Natural killer cell treated with Interleukin-12 subunit alpha and Interleukin-12 subunit beta and Interleukin-15 and Interleukin-18, amount 100 ng/mL, for 72 hours (primary cell): Measurements from ENCODE around the gene BLVRB. TPM values are rescaled to one million over a fixed set of nuclear protein-coding genes. Genes with fewer than 3 reads are reported as not detected.
A peak's percentile ranks its signal among the peaks of the same experiment; 100 is the strongest.

Experiments used
- ATAC-seq, 2 donors: fragments of 150-1000 bp; cut with Tn5 transposase in 1 of 2; sonication (Bioruptor Pico), chemical (Tn5 transposase) in 1 of 2; 2 replicates each; pipeline ENCODE4 v1.10.0; 2021
- DNase-seq: peaks from one replicate; pipeline ENCODE4 v3.0.0; 2022; ENCODE audit warnings: low spot score
- H3K27ac Mint-ChIP-seq, 2 donors: 1 replicate in 1 of 2; 2 replicates in 1 of 2; pipeline ENCODE4 v1.8.0; 2022; ENCODE audit warnings: mixed read lengths in 2 of 2, mild to moderate bottlenecking in 1 of 2, moderate library complexity in 1 of 2
- H3K27me3 Mint-ChIP-seq, 2 donors: 1 replicate in 1 of 2; 2 replicates in 1 of 2; pipeline ENCODE4 v1.8.0; 2022; ENCODE audit warnings: mixed read lengths in 2 of 2
- H3K36me3 Mint-ChIP-seq: one replicate; pipeline ENCODE4 v1.8.0; 2022; ENCODE audit warnings: mixed read lengths
- H3K4me1 Mint-ChIP-seq, 2 donors: 1 replicate in 1 of 2; 2 replicates in 1 of 2; pipeline ENCODE4 v1.8.0; 2022; ENCODE audit warnings: low read depth in 2 of 2, mixed read lengths in 2 of 2, mild to moderate bottlenecking in 1 of 2
- H3K4me3 Mint-ChIP-seq: one replicate; pipeline ENCODE4 v1.8.0; 2022; ENCODE audit warnings: mixed read lengths
- H3K9me3 Mint-ChIP-seq: 2 replicates; pipeline ENCODE4 v1.8.0; 2022; ENCODE audit warnings: mixed read lengths
- total RNA-seq, 2 donors: library from RNA; stranded (reverse); gene quantifications; one replicate each; pipeline ENCODE4 v1.2.3, GENCODE V29; 2022

Gene BLVRB
- total RNA-seq, 2 donors from 2014 or later = 4.6 to 5.3 TPM

GRCh38 chr19:40453151-40453735, 12.3 kb downstream of the BLVRB start:
- Mint-ChIP-seq H3K27me3 (no peaks in the 10 kb centered on the region), H3K9me3 (no peaks in the 10 kb centered on the region), H3K4me1 (no peaks in the 10 kb centered on the region), H3K4me3 (no peak overlapping the region), H3K36me3 (no peaks in the 10 kb centered on the region), H3K27ac (no peak overlapping the region)
- ATAC-seq (no peak), DNase-seq (no peak)

DNA sequence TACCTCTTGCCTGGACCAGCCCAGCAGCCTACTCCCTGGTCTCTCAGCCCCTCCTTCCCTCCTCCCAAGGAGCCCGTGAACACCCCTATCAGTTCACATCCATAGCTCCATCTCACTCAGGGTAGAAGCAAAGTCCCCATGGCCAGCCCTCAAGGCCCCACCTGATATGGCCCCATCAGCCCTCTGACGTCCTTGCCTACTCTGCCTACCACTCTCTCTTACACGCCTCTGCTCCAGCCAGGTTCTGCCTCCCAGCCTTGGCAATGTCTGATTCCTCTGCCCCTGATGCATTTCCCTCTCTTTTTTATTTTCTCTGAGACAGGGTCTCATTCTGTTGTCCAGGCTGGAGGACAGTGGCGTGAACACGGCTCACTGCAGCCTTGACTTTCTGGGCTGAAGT, 13.5 kb downstream of the BLVRB start:
- no peak overlapping the region for H3K4me3 Mint-ChIP-seq
- no peak for DNase-seq
- H3K4me1 Mint-ChIP-seq = no peaks in the 10 kb centered on the region
- ATAC-seq = no peak
- H3K27me3 Mint-ChIP-seq = no peaks in the 10 kb centered on the region
- H3K27ac Mint-ChIP-seq = no peak overlapping the region
- H3K36me3 Mint-ChIP-seq = no peaks in the 10 kb centered on the region
- no peaks in the 10 kb centered on the region for H3K9me3 Mint-ChIP-seq

DNA sequence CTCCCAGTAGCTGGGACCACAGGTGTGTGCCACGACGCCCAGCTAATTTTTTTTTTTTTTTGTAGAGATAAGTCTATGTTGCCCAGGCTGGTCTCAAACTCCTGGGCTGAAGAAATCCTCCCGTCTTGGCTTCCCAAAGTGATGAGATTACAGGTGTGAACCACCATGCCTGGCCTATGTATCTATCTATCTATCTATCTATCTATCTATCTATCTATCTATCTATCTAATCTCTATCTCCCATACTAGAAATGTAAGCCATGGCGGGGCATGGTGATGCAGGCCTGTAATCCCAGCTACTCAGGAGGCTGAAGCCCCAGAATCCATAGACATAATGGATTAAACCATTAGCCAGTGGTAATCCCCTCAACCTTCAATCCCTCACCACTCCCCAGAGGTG, 14.9 kb downstream of the BLVRB start:
- no peaks in the 10 kb centered on the region for H3K4me1 Mint-ChIP-seq

DNA sequence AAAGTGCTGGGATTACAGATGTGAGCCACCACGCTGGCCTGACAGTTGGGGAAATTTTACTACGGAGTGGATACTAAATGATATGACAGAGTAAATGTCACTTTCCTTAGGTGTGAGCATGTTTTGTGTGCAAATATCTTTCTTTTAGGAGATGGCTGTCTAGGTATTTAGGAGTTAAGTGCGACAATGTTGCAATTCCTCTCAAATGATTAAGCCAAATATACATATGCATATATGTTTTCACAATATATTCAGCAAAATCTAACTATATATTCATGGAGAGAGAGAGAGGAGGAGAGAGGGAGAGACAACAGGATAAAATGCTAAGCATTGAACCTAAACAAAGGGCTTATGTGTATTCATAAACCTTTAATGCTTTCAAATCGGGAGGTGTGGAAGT, 16.0 kb downstream of the BLVRB start:
- Mint-ChIP-seq H3K27me3 (no peaks in the 10 kb centered on the region), H3K9me3 (no peaks in the 10 kb centered on the region), H3K36me3 (no peaks in the 10 kb centered on the region), H3K4me3 (no peak overlapping the region), H3K27ac (no peak overlapping the region), H3K4me1 (peaks cover 4 to 6% of the 10 kb centered on the region in 2 donors)
- DNase-seq (no peak), ATAC-seq (no peak)

More for the DNA sequence above, 14.9 kb downstream of the BLVRB start:
- Mint-ChIP-seq H3K27ac (no peak overlapping the region), H3K27me3 (no peaks in the 10 kb centered on the region), H3K4me3 (no peak overlapping the region), H3K9me3 (no peaks in the 10 kb centered on the region), H3K36me3 (no peaks in the 10 kb centered on the region)
- ATAC-seq (no peak), DNase-seq (no peak)

DNA sequence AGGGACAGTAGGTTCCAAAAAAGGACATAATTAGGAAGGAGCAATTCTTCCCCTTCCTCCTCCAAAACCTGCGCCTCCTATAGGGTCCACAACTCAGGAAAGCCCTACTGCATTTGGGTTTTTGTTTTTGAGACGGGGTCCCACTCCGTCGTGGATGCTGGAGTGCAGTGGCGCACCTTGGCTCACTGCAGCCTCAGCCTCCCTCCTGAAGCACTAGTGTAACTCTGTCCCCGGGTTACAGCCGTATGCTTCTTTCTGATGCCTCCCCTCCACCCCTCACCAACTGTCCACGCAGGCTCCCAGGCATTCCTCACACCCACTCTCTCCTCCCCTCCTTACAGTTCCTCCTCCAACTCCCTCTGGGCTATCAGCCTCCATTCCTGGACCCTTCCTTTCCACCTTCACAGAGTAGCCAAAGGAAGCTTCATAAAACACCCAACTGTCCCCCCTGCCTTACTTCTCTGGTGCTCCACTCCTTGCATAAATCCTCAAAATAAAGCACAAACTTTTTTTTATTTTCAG, 19.2 kb downstream of the BLVRB start:
- Mint-ChIP-seq H3K4me3 (peak overlapping the region; percentile 5), H3K4me1 (peaks cover 12 to 22% of the 10 kb centered on the region in 2 donors), H3K9me3 (no peaks in the 10 kb centered on the region), H3K27ac (peak overlapping the region in 1 of 2 donors; percentile 37), H3K27me3 (no peaks in the 10 kb centered on the region), H3K36me3 (peaks cover 5% of the 10 kb centered on the region)
- ATAC-seq (no peak), DNase-seq (no peak)

- no peaks in the 10 kb centered on the region for H3K9me3 Mint-ChIP-seq
- peaks cover 5% of the 10 kb centered on the region for H3K36me3 Mint-ChIP-seq
- peaks cover 12 to 22% of the 10 kb centered on the region in 2 donors for H3K4me1 Mint-ChIP-seq
- H3K27me3 Mint-ChIP-seq = no peaks in the 10 kb centered on the region
- no peak overlapping the region for H3K27ac Mint-ChIP-seq
- DNase-seq (no peak), ATAC-seq (no peak)
- peak overlapping the region; percentile 99 for H3K4me3 Mint-ChIP-seq
These were observed 19.7 kb downstream of the BLVRB start for GRCh38 chr19:40445780-40446262.

- no peaks in the 10 kb centered on the region for H3K9me3 Mint-ChIP-seq
These were observed 20.7 kb downstream of the BLVRB start for GRCh38 chr19:40444825-40445312.

GRCh38 chr19:40444000-40444824, 21.3 kb downstream of the BLVRB start, which contains the start of gene SERTAD3:
TSS of gene SERTAD3 (minus strand) at chr19:40444335. CDS start at chr19:40442080, 2,255 bp downstream.
- no peaks in the 10 kb centered on the region for H3K9me3 Mint-ChIP-seq
- DNase-seq (peak; percentile 99), ATAC-seq (peak; percentile 87 to 90)
- peaks cover 12 to 22% of the 10 kb centered on the region in 2 donors for H3K4me1 Mint-ChIP-seq
- peak within 1 kb of the TSS; percentile 99 for H3K4me3 Mint-ChIP-seq
- peak within 1 kb of the TSS; percentile 85 to 90 for H3K27ac Mint-ChIP-seq
- peaks cover 5% of the 10 kb centered on the region for H3K36me3 Mint-ChIP-seq
- no peaks in the 10 kb centered on the region for H3K27me3 Mint-ChIP-seq

More at GRCh38 chr19:40444825-40445312, 20.7 kb downstream of the BLVRB start:
- peaks cover 5% of the 10 kb centered on the region for H3K36me3 Mint-ChIP-seq
- H3K4me3 Mint-ChIP-seq = peak overlapping the region; percentile 99
- H3K27me3 Mint-ChIP-seq = no peaks in the 10 kb centered on the region
- peaks cover 12 to 22% of the 10 kb centered on the region in 2 donors for H3K4me1 Mint-ChIP-seq
- ATAC-seq (no peak), DNase-seq (no peak)
- peak overlapping the region; percentile 85 to 90 for H3K27ac Mint-ChIP-seq

- Mint-ChIP-seq H3K36me3 (peaks cover 5% of the 10 kb centered on the region), H3K27me3 (no peaks in the 10 kb centered on the region), H3K27ac (peak overlapping the region; percentile 85 to 90), H3K9me3 (no peaks in the 10 kb centered on the region), H3K4me1 (peaks cover 12 to 22% of the 10 kb centered on the region in 2 donors), H3K4me3 (peak overlapping the region; percentile 99)
- DNase-seq (peak; percentile 99), ATAC-seq (peak; percentile 89 to 90)
These were observed 22.2 kb downstream of the BLVRB start for GRCh38 chr19:40443131-40443999.

GRCh38 chr19:40442328-40443130, 23.0 kb downstream of the BLVRB start:
- no peaks in the 10 kb centered on the region for H3K9me3 Mint-ChIP-seq

GRCh38 chr19:40441719-40442253, 23.8 kb downstream of the BLVRB start:
- Mint-ChIP-seq H3K27ac (peak overlapping the region; percentile 85 to 90), H3K4me1 (peaks cover 12 to 22% of the 10 kb centered on the region in 2 donors), H3K4me3 (peak overlapping the region; percentile 99), H3K36me3 (peaks cover 5% of the 10 kb centered on the region), H3K9me3 (no peaks in the 10 kb centered on the region), H3K27me3 (no peaks in the 10 kb centered on the region)
- no peak for ATAC-seq
- no peak for DNase-seq

More at GRCh38 chr19:40442328-40443130, 23.0 kb downstream of the BLVRB start:
- Mint-ChIP-seq H3K4me3 (peak overlapping the region; percentile 99), H3K27me3 (no peaks in the 10 kb centered on the region), H3K4me1 (peaks cover 12 to 22% of the 10 kb centered on the region in 2 donors), H3K27ac (peak overlapping the region; percentile 85 to 90), H3K36me3 (peaks cover 5% of the 10 kb centered on the region)
- no peak for ATAC-seq
- no peak for DNase-seq

DNA sequence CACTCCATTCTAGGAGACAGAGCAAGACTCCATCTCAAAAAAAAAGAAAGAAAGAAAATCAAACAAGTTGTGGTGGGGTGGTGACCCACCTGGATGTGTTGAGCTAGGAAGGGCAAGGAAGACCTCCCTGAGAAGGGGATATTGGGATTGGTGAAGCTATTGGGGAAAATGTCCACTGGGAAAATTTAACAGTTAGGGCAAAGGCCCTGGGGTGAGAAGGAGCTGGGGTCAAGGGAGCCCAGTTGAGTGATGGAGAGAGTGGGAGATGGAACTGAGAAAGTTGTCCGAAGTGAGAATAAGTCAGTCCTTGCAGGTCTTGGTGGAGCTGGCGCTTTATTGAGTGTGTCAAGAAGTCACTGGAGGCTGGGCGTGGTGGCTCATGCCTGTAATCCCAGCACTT, 27.3 kb downstream of the BLVRB start:
- H3K4me3 Mint-ChIP-seq = no peak overlapping the region
- ATAC-seq (no peak), DNase-seq (no peak)
- no peaks in the 10 kb centered on the region for H3K9me3 Mint-ChIP-seq
- H3K27ac Mint-ChIP-seq = no peak overlapping the region
- H3K36me3 Mint-ChIP-seq = no peaks in the 10 kb centered on the region
- H3K4me1 Mint-ChIP-seq = peaks cover 13 to 16% of the 10 kb centered on the region in 2 donors
- no peaks in the 10 kb centered on the region for H3K27me3 Mint-ChIP-seq
